HEK293 (cell line): Measurements from ENCODE around the gene TSPO2.

ENCODE experiments used
- CTCF ChIA-PET: fragments of 350-600 bp; formaldehyde crosslinking; extraction: SDS; loops from one replicate; lab custom pipeline; 2021; ENCODE audit warnings: antibody characterized with exemption; lab: Yijun Ruan, JAX
- POLR2A ChIA-PET: fragments of 300-600 bp; formaldehyde crosslinking; extraction: SDS; loops from one replicate; lab custom pipeline; 2020; ENCODE audit warnings: antibody characterized with exemption, inconsistent platforms; lab: Yijun Ruan, JAX
- H3K27ac ChIP-seq: fragments of 200-500 bp; sonication (Bioruptor generic); 2 replicates; pipeline ENCODE4 v1.5.1; 2014; ENCODE audit warnings: low read depth, low read length, control low read depth, inconsistent platforms; ENCODE audit errors: extremely low read depth
- H3K36me3 ChIP-seq, 2 experiments: fragments of 200-500 bp in 1 of 2; sonication (Bioruptor generic) in 1 of 2; 1 replicate in 1 of 2; 2 replicates in 1 of 2; pipeline ENCODE4 v1.5.1; 2014 to 2017; ENCODE audit warnings: inconsistent platforms in 2 of 2, low read length in 2 of 2; ENCODE audit not compliant: control insufficient read depth in 2 of 2, insufficient read depth in 1 of 2
- H3K4me1 ChIP-seq: fragments of 200-500 bp; sonication (Bioruptor generic); 2 replicates; pipeline ENCODE4 v1.5.1; 2014; ENCODE audit warnings: mild to moderate bottlenecking, low read length, inconsistent platforms; ENCODE audit not compliant: control insufficient read depth, insufficient read depth
- H3K4me3 ChIP-seq: 2 replicates; pipeline ENCODE4 v1.5.1; 2011; ENCODE audit warnings: low read depth, mild to moderate bottlenecking, control low read depth, low read length, moderate library complexity
- H3K9me3 ChIP-seq: fragments of 200-500 bp; sonication (Bioruptor generic); 2 replicates; pipeline ENCODE4 v1.5.1; 2014; ENCODE audit warnings: low read depth, low read length, inconsistent platforms; ENCODE audit not compliant: control insufficient read depth, insufficient read depth
- IKZF3 ChIP-seq: fragments of 450-650 bp; IDR thresholded peaks from 2 replicates; pipeline ENCODE4 v1.5.0; 2018; ENCODE audit warnings: missing biosample characterization, mild to moderate bottlenecking, missing genetic modification characterization, moderate library complexity
- INSM2 ChIP-seq: fragments of 450-650 bp; formaldehyde crosslinking; IDR thresholded peaks from 2 replicates; pipeline ENCODE4 v1.5.1; 2016; ENCODE audit warnings: missing biosample characterization, missing genetic modification characterization
- KLF8 ChIP-seq: fragments of 450-650 bp; formaldehyde crosslinking; IDR thresholded peaks from 2 replicates; pipeline ENCODE4 v1.5.1; 2016; ENCODE audit warnings: missing biosample characterization, missing genetic modification characterization
- MYNN ChIP-seq: fragments of 450-650 bp; formaldehyde crosslinking; IDR thresholded peaks from 2 replicates; pipeline ENCODE4 v1.5.1; 2016; ENCODE audit warnings: missing biosample characterization, missing genetic modification characterization, borderline replicate concordance
- PRDM6 ChIP-seq: fragments of 450-650 bp; formaldehyde crosslinking; IDR thresholded peaks from 2 replicates; pipeline ENCODE4 v1.5.1; 2017; ENCODE audit warnings: missing biosample characterization, missing genetic modification characterization
- SCRT2 ChIP-seq: fragments of 450-650 bp; formaldehyde crosslinking; IDR thresholded peaks from 2 replicates; pipeline ENCODE4 v1.5.1; 2016; ENCODE audit warnings: missing biosample characterization, missing genetic modification characterization
- TCF7L2 ChIP-seq: IDR thresholded peaks from 2 replicates; pipeline ENCODE4 v1.6.1; 2011; ENCODE audit warnings: low read depth, mild to moderate bottlenecking, inconsistent platforms, low read length, moderate library complexity, borderline replicate concordance
- YY2 ChIP-seq: fragments of 450-650 bp; formaldehyde crosslinking; IDR thresholded peaks from 2 replicates; pipeline ENCODE4 v1.5.1; 2016; ENCODE audit warnings: missing biosample characterization, missing genetic modification characterization
- ZBTB17 ChIP-seq: fragments of 450-650 bp; formaldehyde crosslinking; IDR thresholded peaks from 2 replicates; pipeline ENCODE4 v1.5.1; 2016; ENCODE audit warnings: missing biosample characterization, missing genetic modification characterization
- ZEB2 ChIP-seq: fragments of 450-650 bp; formaldehyde crosslinking; IDR thresholded peaks from 2 replicates; pipeline ENCODE4 v1.5.1; 2016; ENCODE audit warnings: missing biosample characterization, missing genetic modification characterization
- ZNF10 ChIP-seq: fragments of 450-650 bp; formaldehyde crosslinking; IDR thresholded peaks from 2 replicates; pipeline ENCODE4 v1.5.1; 2017; ENCODE audit warnings: missing biosample characterization, missing genetic modification characterization
- ZNF174 ChIP-seq: fragments of 450-650 bp; formaldehyde crosslinking; IDR thresholded peaks from 2 replicates; pipeline ENCODE4 v1.5.0; 2017; ENCODE audit warnings: missing biosample characterization, mild to moderate bottlenecking, missing genetic modification characterization
- ZNF239 ChIP-seq: fragments of 450-650 bp; formaldehyde crosslinking; IDR thresholded peaks from 2 replicates; pipeline ENCODE4 v1.5.1; 2016; ENCODE audit warnings: missing biosample characterization, missing genetic modification characterization
- ZNF26 ChIP-seq: fragments of 450-650 bp; formaldehyde crosslinking; IDR thresholded peaks from 2 replicates; pipeline ENCODE4 v1.5.1; 2016; ENCODE audit warnings: missing biosample characterization, missing genetic modification characterization
- ZNF280D ChIP-seq: fragments of 450-650 bp; formaldehyde crosslinking; IDR thresholded peaks from 2 replicates; pipeline ENCODE4 v1.5.1; 2016; ENCODE audit warnings: missing biosample characterization, missing genetic modification characterization
- ZNF335 ChIP-seq: fragments of 450-650 bp; formaldehyde crosslinking; conservative IDR thresholded peaks from 2 replicates; pipeline ENCODE4 v1.5.1; 2016; ENCODE audit warnings: missing biosample characterization, missing genetic modification characterization
- ZNF37A ChIP-seq: fragments of 450-650 bp; IDR thresholded peaks from 2 replicates; pipeline ENCODE4 v1.5.1; 2018; ENCODE audit warnings: missing biosample characterization, missing genetic modification characterization
- ZNF449 ChIP-seq: fragments of 450-650 bp; formaldehyde crosslinking; IDR thresholded peaks from 2 replicates; pipeline ENCODE4 v1.5.1; 2017; ENCODE audit warnings: missing biosample characterization, mild to moderate bottlenecking, missing genetic modification characterization, moderate library complexity
- ZNF521 ChIP-seq: fragments of 450-650 bp; formaldehyde crosslinking; IDR thresholded peaks from 2 replicates; pipeline ENCODE4 v1.5.1; 2017; ENCODE audit warnings: missing biosample characterization, mild to moderate bottlenecking, missing genetic modification characterization
- ZNF558 ChIP-seq: fragments of 450-650 bp; formaldehyde crosslinking; IDR thresholded peaks from 2 replicates; pipeline ENCODE4 v1.5.1; 2016; ENCODE audit warnings: missing biosample characterization, missing genetic modification characterization
- ZNF571 ChIP-seq: fragments of 450-650 bp; formaldehyde crosslinking; IDR thresholded peaks from 2 replicates; pipeline ENCODE4 v1.5.0; 2017; ENCODE audit warnings: missing biosample characterization, missing genetic modification characterization
- ZNF707 ChIP-seq: fragments of 450-650 bp; formaldehyde crosslinking; IDR thresholded peaks from 2 replicates; pipeline ENCODE4 v1.5.1; 2016; ENCODE audit warnings: missing biosample characterization, missing genetic modification characterization
- ZNF792 ChIP-seq: fragments of 450-650 bp; formaldehyde crosslinking; IDR thresholded peaks from 2 replicates; pipeline ENCODE4 v1.5.1; 2016; ENCODE audit warnings: missing biosample characterization, missing genetic modification characterization
- ZSCAN4 ChIP-seq: fragments of 450-650 bp; formaldehyde crosslinking; IDR thresholded peaks from 2 replicates; pipeline ENCODE4 v1.5.1; 2017; ENCODE audit warnings: missing biosample characterization, missing genetic modification characterization

Gene TSPO2

GRCh38 chr6:41078101-41078500, 35.8 kb downstream of the TSPO2 start (continued):
- TF ChIP-seq ZNF26 (tag by site-specific recombination) (no peak), KLF8 (tag by site-specific recombination) (no peak), YY2 (no peak), ZNF335 (tag by site-specific recombination) (no peak; the same call in 1 of the 2 replicates), MYNN (no peak), ZNF280D (tag by site-specific recombination) (no peak), ZNF174 (no peak), ZNF792 (tag by site-specific recombination) (no peak), ZSCAN4 (tag by site-specific recombination) (no peak)

- ChIA-PET POLR2A (interaction anchor here (0.7 kb wide), 1 partner anchor 12 kb away, joined by 3 read pairs; no protein-coding TSS in a partner anchor), CTCF (interaction anchor here (0.6 to 1.6 kb wide), 7 partner anchors 13 to 314 kb away, joined by 3 to 4 read pairs (median 3); no protein-coding TSS in a partner anchor)
- H3K4me3 ChIP-seq = no peak overlapping the region
- H3K9me3 ChIP-seq = no peaks in the 10 kb centered on the region
- peaks cover 25 to 50% of the 10 kb centered on the region in 2 experiments for H3K36me3 ChIP-seq
- TF ChIP-seq TCF7L2 (no peak), ZNF449 (tag by site-specific recombination) (no peak), ZEB2 (no peak), ZNF37A (tag by site-specific recombination) (no peak), ZNF707 (tag by site-specific recombination) (no peak)
- TF ChIP-seq, all 188 proteins: peak for 0
- no peak overlapping the region for H3K27ac ChIP-seq
- H3K4me1 ChIP-seq = 0 out of 2 replicates have a peak, but pooled peaks cover 2% of the 10 kb centered on the region
These were observed 36.8 kb downstream of the TSPO2 start for GRCh38 chr6:41079080-41079479.

GRCh38 chr6:41080621-41081020, 38.4 kb downstream of the TSPO2 start:
- peaks cover 38 to 64% of the 10 kb centered on the region in 2 experiments for H3K36me3 ChIP-seq
- CTCF ChIA-PET = interaction anchor here (1.6 kb wide), 1 partner anchor 13 kb away, joined by 4 read pairs; no protein-coding TSS in a partner anchor
- TF ChIP-seq SCRT2 (tag by site-specific recombination) = no peak
- no peak for TF ChIP-seq ZNF521 (tag by site-specific recombination)
- TF ChIP-seq KLF8 (tag by site-specific recombination) = no peak
- TF ChIP-seq ZNF10 (tag by site-specific recombination) = no peak
- TF ChIP-seq INSM2 (tag by site-specific recombination) = no peak
- TF ChIP-seq ZBTB17 (tag by site-specific recombination) = no peak
- no peak for TF ChIP-seq TCF7L2
- no peak for TF ChIP-seq IKZF3 (tag by site-specific recombination)
- no peak for TF ChIP-seq ZNF571 (tag by site-specific recombination)
- TF ChIP-seq ZNF239 (tag by site-specific recombination) = no peak
- no peak for TF ChIP-seq PRDM6 (tag by site-specific recombination)
- no peak for TF ChIP-seq ZNF558 (tag by site-specific recombination)

More at GRCh38 chr6:41080621-41081020, 38.4 kb downstream of the TSPO2 start:
- no peak overlapping the region for H3K4me3 ChIP-seq
- H3K27ac ChIP-seq = no peak overlapping the region
- H3K4me1 ChIP-seq = no peaks in the 10 kb centered on the region
- no peaks in the 10 kb centered on the region for H3K9me3 ChIP-seq
- POLR2A ChIA-PET = no interaction called here
